ACC112 (cell line): Measurements from ENCODE around the gene TNFRSF14.
"Not testable (repeated sequence)": the region's sequence is repeated elsewhere in the genome, so short reads cannot be mapped to it uniquely, and the experiment has no call there.

Experiments
- H2AFZ ChIP-seq: fragments of 200-600 bp; sonication (generic); one replicate; pipeline ENCODE4 v1.6.0; 2017; ENCODE audit warnings: antibody characterized with exemption, low read length; ENCODE audit not compliant: unreplicated experiment
- H3K27ac ChIP-seq: fragments of 200-600 bp; sonication (generic); 2 replicates; pipeline ENCODE4 v1.5.1; 2014; ENCODE audit warnings: low read depth, mild to moderate bottlenecking, antibody characterized with exemption, low read length, moderate library complexity
- H3K27me3 ChIP-seq: fragments of 200-600 bp; sonication (generic); 2 replicates; pipeline ENCODE4 v1.6.1; 2014; ENCODE audit warnings: mild to moderate bottlenecking, antibody characterized with exemption, low read length, moderate library complexity, mixed read lengths; ENCODE audit not compliant: insufficient read depth
- H3K36me3 ChIP-seq: fragments of 200-600 bp; sonication (generic); 2 replicates; pipeline ENCODE4 v1.6.1; 2016; ENCODE audit warnings: mild to moderate bottlenecking, antibody characterized with exemption, low read length, moderate library complexity, mixed read lengths; ENCODE audit not compliant: insufficient read depth
- H3K4me1 ChIP-seq: fragments of 200-600 bp; sonication (generic); one replicate; pipeline ENCODE4 v1.6.1; 2016; ENCODE audit warnings: low read length, mixed read lengths; ENCODE audit not compliant: insufficient read depth, unreplicated experiment, control insufficient read depth
- H3K4me3 ChIP-seq: fragments of 200-600 bp; sonication (generic); 2 replicates; pipeline ENCODE4 v1.5.1; 2014; ENCODE audit warnings: mild to moderate bottlenecking, low read depth, low read length
- H3K79me2 ChIP-seq: fragments of 200-600 bp; sonication (generic); one replicate; pipeline ENCODE4 v1.6.0; 2016; ENCODE audit warnings: low read length; ENCODE audit not compliant: control insufficient read depth, unreplicated experiment, insufficient read depth

Gene TNFRSF14

GRCh38 chr1:2570332-2570731 lies 14.2 kb downstream of the TNFRSF14 start:
- Histone ChIP-seq H3K4me1 (no peaks in the 10 kb centered on the region), H2AFZ (no peak overlapping the region), H3K79me2 (no peaks in the 10 kb centered on the region), H3K36me3 (no peaks in the 10 kb centered on the region), H3K27me3 (peaks cover 27% of the 10 kb centered on the region), H3K4me3 (no peak overlapping the region), H3K27ac (no peak overlapping the region)

GRCh38 chr1:2571348-2571747 lies 15.2 kb downstream of the TNFRSF14 start:
- Histone ChIP-seq H3K4me3 (no peak overlapping the region), H3K36me3 (no peaks in the 10 kb centered on the region), H3K79me2 (no peaks in the 10 kb centered on the region), H3K27ac (no peak overlapping the region), H2AFZ (no peak overlapping the region), H3K4me1 (no peaks in the 10 kb centered on the region), H3K27me3 (peaks cover 27% of the 10 kb centered on the region)

- no peak overlapping the region for H2AFZ ChIP-seq
- no peak overlapping the region for H3K4me3 ChIP-seq
- H3K79me2 ChIP-seq: no peaks in the 10 kb centered on the region
- no peaks in the 10 kb centered on the region for H3K4me1 ChIP-seq
- H3K27ac ChIP-seq: no peak overlapping the region
- peaks cover 27% of the 10 kb centered on the region for H3K27me3 ChIP-seq
- no peaks in the 10 kb centered on the region for H3K36me3 ChIP-seq
These were observed 17.2 kb downstream of the TNFRSF14 start for GRCh38 chr1:2573250-2573920.

DNA sequence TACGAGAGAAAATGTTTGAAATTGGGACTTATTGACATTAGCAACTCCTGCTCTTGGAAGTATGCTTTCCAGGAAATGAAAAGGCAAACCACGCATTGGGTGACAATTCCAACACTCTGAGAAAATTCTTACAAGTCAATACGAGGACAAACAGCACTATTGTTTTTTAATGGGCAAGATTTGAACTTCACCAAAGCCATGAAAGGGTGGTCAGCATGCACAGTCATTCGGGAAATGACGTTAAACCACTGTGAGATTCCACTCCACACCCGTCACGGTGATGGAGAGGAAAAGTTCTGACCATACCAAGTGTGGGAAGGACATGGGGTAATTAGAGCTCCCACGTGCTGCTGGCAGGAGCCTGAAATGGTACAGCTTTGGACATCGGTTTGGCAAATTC lies 18.2 kb downstream of the TNFRSF14 start:
- no peaks in the 10 kb centered on the region for H3K4me1 ChIP-seq
- no peak overlapping the region for H2AFZ ChIP-seq
- no peaks in the 10 kb centered on the region for H3K36me3 ChIP-seq
- peaks cover 27% of the 10 kb centered on the region for H3K27me3 ChIP-seq
- H3K27ac ChIP-seq: no peak overlapping the region
- no peak overlapping the region for H3K4me3 ChIP-seq
- H3K79me2 ChIP-seq: no peaks in the 10 kb centered on the region

GRCh38 chr1:2575801-2576663 lies 19.9 kb downstream of the TNFRSF14 start:
- Histone ChIP-seq H3K4me1 (no peaks in the 10 kb centered on the region), H3K4me3 (no peak overlapping the region), H3K79me2 (no peaks in the 10 kb centered on the region), H3K36me3 (no peaks in the 10 kb centered on the region), H3K27ac (no peak overlapping the region), H2AFZ (no peak overlapping the region), H3K27me3 (peaks cover 28% of the 10 kb centered on the region)

- H3K79me2 ChIP-seq, H3K4me3 ChIP-seq: not testable (repeated sequence)
These were observed 21.4 kb downstream of the TNFRSF14 start for GRCh38 chr1:2577565-2578075.

DNA sequence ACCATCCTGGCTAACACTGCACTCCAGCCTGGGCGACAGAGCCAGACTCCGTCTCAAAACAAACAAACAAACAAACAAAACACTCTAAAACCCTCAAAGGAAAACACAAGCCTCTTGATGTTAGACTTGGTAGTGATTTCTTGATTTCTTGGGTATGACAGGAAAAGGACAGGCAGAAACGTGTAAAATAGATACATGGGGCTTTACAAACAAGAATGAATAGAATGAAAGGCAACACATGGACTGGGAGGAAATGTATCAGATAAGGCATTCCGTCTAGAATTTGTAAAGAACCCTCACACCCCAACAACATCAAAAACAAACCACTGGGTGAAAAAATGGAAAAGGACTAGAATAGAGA lies 22.6 kb downstream of the TNFRSF14 start:
- no peak overlapping the region for H2AFZ ChIP-seq
- H3K27ac ChIP-seq: no peak overlapping the region

More at GRCh38 chr1:2577565-2578075, 21.4 kb downstream of the TNFRSF14 start:
- peaks cover 26% of the 10 kb centered on the region for H3K27me3 ChIP-seq
- H3K36me3 ChIP-seq, H2AFZ ChIP-seq, H3K4me1 ChIP-seq, H3K27ac ChIP-seq: not testable (repeated sequence)

DNA sequence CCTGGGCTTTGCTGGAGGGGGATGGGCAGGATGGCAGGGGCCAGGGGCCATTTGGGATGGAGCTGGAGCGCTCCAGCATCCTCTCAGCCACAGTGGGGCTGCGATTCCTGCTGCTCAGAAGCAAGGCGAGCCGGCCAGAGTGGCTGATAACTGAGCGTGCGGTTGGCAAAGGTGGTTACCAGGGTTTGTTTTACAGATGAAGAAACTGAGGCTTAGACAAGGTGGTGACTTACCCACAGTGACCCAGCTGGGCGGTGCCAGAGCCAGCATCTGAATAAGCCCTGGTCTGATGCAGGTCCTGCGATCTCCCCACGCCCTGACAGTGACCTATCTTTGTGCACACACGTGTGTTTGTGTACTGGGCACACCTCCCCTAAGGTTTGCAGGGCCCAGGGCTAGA lies 24.5 kb downstream of the TNFRSF14 start:
- Histone ChIP-seq H3K79me2 (peaks cover 3% of the 10 kb centered on the region), H3K4me3 (no peak overlapping the region), H3K27me3 (peaks cover 10% of the 10 kb centered on the region; the same call in 1 of the 2 replicates), H3K36me3 (no peaks in the 10 kb centered on the region), H3K27ac (no peak overlapping the region), H2AFZ (no peak overlapping the region), H3K4me1 (no peaks in the 10 kb centered on the region)

More for the DNA sequence above, 22.6 kb downstream of the TNFRSF14 start:
- Histone ChIP-seq H3K4me3 (no peak overlapping the region), H3K27me3 (peaks cover 17% of the 10 kb centered on the region), H3K36me3 (no peaks in the 10 kb centered on the region), H3K4me1 (no peaks in the 10 kb centered on the region), H3K79me2 (no peaks in the 10 kb centered on the region)

- H3K4me1 ChIP-seq: no peaks in the 10 kb centered on the region
- H2AFZ ChIP-seq: no peak overlapping the region
- peaks cover 5% of the 10 kb centered on the region for H3K79me2 ChIP-seq
- H3K27me3 ChIP-seq: peaks cover 10% of the 10 kb centered on the region; the same call in 1 of the 2 replicates
- no peak overlapping the region for H3K27ac ChIP-seq
- H3K36me3 ChIP-seq: no peaks in the 10 kb centered on the region
- H3K4me3 ChIP-seq: no peak overlapping the region
These were observed 26.2 kb downstream of the TNFRSF14 start for GRCh38 chr1:2582391-2582790.

- peaks cover 5% of the 10 kb centered on the region for H3K79me2 ChIP-seq
- H3K4me1 ChIP-seq: peaks cover 6% of the 10 kb centered on the region
- no peak overlapping the region for H3K27ac ChIP-seq
- peaks cover 10% of the 10 kb centered on the region; the same call in 1 of the 2 replicates for H3K27me3 ChIP-seq
- no peak overlapping the region for H2AFZ ChIP-seq
- H3K36me3 ChIP-seq: no peaks in the 10 kb centered on the region
- H3K4me3 ChIP-seq: no peak overlapping the region
These were observed 27.2 kb downstream of the TNFRSF14 start for GRCh38 chr1:2583331-2583791.
